Mesendoderm (in vitro differentiated cells): ENCODE results near the gene NKD1. TPM values are rescaled to one million over a fixed set of nuclear protein-coding genes. Genes with fewer than 3 reads are reported as not detected.

Experiments
- DNase-seq: peaks from one replicate; pipeline ENCODE4 v3.0.0; 2013
- H2AK5ac ChIP-seq: 2 replicates; pipeline ENCODE4 v1.6.1; 2013; ENCODE audit warnings: low read length, inconsistent platforms
- H2BK120ac ChIP-seq: 2 replicates; pipeline ENCODE4 v1.6.1; 2013; ENCODE audit warnings: low read depth, mild to moderate bottlenecking, low read length, moderate library complexity, mixed read lengths
- H2BK15ac ChIP-seq: replicated peaks from 2 replicates; pipeline ENCODE4 v1.6.1; 2013; ENCODE audit warnings: low read depth, mild to moderate bottlenecking, moderate library complexity
- H2BK5ac ChIP-seq: 2 replicates; pipeline ENCODE4 v1.6.1; 2013; ENCODE audit warnings: low read length, inconsistent platforms
- H3K18ac ChIP-seq: 2 replicates; pipeline ENCODE4 v1.6.1; 2013; ENCODE audit warnings: mild to moderate bottlenecking, low read length, mixed read lengths
- H3K23ac ChIP-seq: one replicate; pipeline ENCODE4 v1.6.1; 2013; ENCODE audit warnings: low read length
- H3K27ac ChIP-seq: 2 replicates; pipeline ENCODE4 v1.5.1; 2013; ENCODE audit warnings: low read depth, mild to moderate bottlenecking, inconsistent platforms, low read length, moderate library complexity
- H3K27me3 ChIP-seq: 2 replicates; pipeline ENCODE4 v1.6.1; 2013; ENCODE audit warnings: low read length, control low read depth, mild to moderate bottlenecking, inconsistent platforms; ENCODE audit not compliant: insufficient read depth, poor library complexity
- H3K36me3 ChIP-seq: 2 replicates; pipeline ENCODE4 v1.6.1; 2013; ENCODE audit warnings: low read length, inconsistent platforms; ENCODE audit not compliant: control insufficient read depth, insufficient read depth
- H3K4ac ChIP-seq: one replicate; pipeline ENCODE4 v1.6.1; 2013; ENCODE audit warnings: low read depth, mild to moderate bottlenecking, low read length, moderate library complexity
- H3K4me1 ChIP-seq: 2 replicates; pipeline ENCODE4 v1.6.1; 2013; ENCODE audit warnings: low read depth, low read length, inconsistent platforms; ENCODE audit not compliant: control insufficient read depth
- H3K4me2 ChIP-seq: 2 replicates; pipeline ENCODE4 v1.6.1; 2013; ENCODE audit warnings: low read length
- H3K4me3 ChIP-seq: 2 replicates; pipeline ENCODE4 v1.5.1; 2013; ENCODE audit warnings: mild to moderate bottlenecking, low read length
- H3K56ac ChIP-seq: one replicate; pipeline ENCODE4 v1.6.1; 2013; ENCODE audit warnings: low read length
- H3K79me1 ChIP-seq: 2 replicates; pipeline ENCODE4 v1.6.1; 2013; ENCODE audit warnings: low read length, inconsistent platforms
- H3K79me2 ChIP-seq: 2 replicates; pipeline ENCODE4 v1.6.1; 2013; ENCODE audit warnings: mild to moderate bottlenecking, low read length; ENCODE audit not compliant: control insufficient read depth, insufficient read depth
- H3K9ac ChIP-seq: 2 replicates; pipeline ENCODE4 v1.6.1; 2013; ENCODE audit warnings: low read length, inconsistent platforms
- H4K5ac ChIP-seq: one replicate; pipeline ENCODE4 v1.6.1; 2013; ENCODE audit warnings: low read length
- H4K8ac ChIP-seq: one replicate; pipeline ENCODE4 v1.6.1; 2013; ENCODE audit warnings: low read depth, mild to moderate bottlenecking, control low read depth, low read length, moderate library complexity
- WGBS: extraction: QIAGEN DNeasy Blood & Tissue Kit; methylation state at CpG from one replicate; pipeline ENCODE4 v1.1.7; 2013; ENCODE audit warnings: low lambda C conversion rate, missing lambda C conversion rate; ENCODE audit not compliant: insufficient coverage; ENCODE audit errors: extremely low coverage; 5-methylcytosine and 5-hydroxymethylcytosine counted together
- polyA plus RNA-seq, 2 experiments: library from polyadenylated mRNA; stranded (reverse); fragments of 200-250 nt; gene quantifications; one replicate each; pipeline ENCODE4 v1.2.3, GENCODE V29; 2013

Gene NKD1, protein sequence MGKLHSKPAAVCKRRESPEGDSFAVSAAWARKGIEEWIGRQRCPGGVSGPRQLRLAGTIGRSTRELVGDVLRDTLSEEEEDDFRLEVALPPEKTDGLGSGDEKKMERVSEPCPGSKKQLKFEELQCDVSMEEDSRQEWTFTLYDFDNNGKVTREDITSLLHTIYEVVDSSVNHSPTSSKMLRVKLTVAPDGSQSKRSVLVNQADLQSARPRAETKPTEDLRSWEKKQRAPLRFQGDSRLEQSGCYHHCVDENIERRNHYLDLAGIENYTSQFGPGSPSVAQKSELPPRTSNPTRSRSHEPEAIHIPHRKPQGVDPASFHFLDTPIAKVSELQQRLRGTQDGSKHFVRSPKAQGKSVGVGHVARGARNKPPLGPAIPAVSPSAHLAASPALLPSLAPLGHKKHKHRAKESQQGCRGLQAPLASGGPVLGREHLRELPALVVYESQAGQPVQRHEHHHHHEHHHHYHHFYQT
- polyA plus RNA-seq (2013, experiment 1 of 2) = 8.8 TPM
- polyA plus RNA-seq (2013, experiment 2 of 2) = 7.9 TPM

DNA sequence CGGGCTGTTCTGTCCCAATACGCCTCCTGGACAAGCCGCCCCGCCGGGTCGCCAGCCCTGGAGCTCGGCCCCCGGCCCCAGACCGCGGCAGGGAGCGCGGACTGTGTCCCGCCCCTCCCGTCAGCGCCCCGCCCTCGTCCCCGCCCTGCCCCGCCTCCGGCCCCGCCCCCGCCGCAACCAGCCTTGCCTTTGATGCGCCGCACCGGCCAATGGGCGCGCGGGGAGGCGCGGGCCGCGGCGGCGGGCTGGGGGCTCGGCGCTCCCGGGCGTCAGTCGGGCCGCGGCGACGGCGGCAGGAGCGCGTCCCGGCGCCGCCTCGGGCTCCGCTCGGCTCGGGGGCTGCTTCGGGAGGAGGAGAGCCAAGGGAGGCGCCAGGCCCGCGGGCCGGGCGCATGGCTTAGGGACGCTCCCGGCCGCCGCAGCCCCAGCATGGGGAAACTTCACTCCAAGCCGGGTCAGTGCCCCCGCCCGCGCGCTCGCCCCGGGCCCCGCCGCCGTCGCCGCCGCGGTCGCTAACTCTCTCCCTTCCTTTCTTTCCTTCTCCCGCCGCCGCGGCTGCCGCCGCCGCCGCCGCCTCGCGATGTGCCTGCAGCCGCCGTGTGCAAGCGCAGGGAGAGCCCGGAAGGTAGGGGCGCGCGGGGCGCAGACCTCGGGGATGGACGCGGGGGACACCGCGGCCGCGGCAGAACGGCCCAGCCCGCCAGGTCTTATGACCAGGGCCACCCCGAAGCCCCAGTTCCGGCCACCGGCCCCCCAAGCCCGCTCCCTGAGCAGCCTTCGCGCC, at the start of gene NKD1:
Gene NKD1, plus strand, starts transcription at position 272 of the 784 bp plus-strand sequence. Its CDS starts 158 bp downstream, at position 430.
- Histone ChIP-seq H2BK15ac (no peak within 1 kb of the TSS), H3K18ac (peak within 1 kb of the TSS; percentile 88), H3K4me1 (peaks cover 17% of the 10 kb centered on the region), H3K4ac (peak within 1 kb of the TSS; percentile 8), H2BK5ac (no peak within 1 kb of the TSS), H3K79me2 (peaks cover 18% of the 10 kb centered on the region), H2BK120ac (peak within 1 kb of the TSS; percentile 95), H3K9ac (peak within 1 kb of the TSS; percentile 83), H3K79me1 (peaks cover 3% of the 10 kb centered on the region), H3K36me3 (no peaks in the 10 kb centered on the region), H4K8ac (no peak within 1 kb of the TSS), H3K23ac (no peak within 1 kb of the TSS), H4K5ac (no peak within 1 kb of the TSS), H2AK5ac (no peak within 1 kb of the TSS), H3K4me2 (peak within 1 kb of the TSS; percentile 80), H3K27me3 (no peaks in the 10 kb centered on the region), H3K56ac (peak within 1 kb of the TSS; percentile 91), H3K4me3 (peak within 1 kb of the TSS; percentile 67), H3K27ac (peak within 1 kb of the TSS; percentile 81)
- no CpG with 5 or more reads among the region's 113 CpGs for WGBS
- peak; percentile 87 for DNase-seq

DNA sequence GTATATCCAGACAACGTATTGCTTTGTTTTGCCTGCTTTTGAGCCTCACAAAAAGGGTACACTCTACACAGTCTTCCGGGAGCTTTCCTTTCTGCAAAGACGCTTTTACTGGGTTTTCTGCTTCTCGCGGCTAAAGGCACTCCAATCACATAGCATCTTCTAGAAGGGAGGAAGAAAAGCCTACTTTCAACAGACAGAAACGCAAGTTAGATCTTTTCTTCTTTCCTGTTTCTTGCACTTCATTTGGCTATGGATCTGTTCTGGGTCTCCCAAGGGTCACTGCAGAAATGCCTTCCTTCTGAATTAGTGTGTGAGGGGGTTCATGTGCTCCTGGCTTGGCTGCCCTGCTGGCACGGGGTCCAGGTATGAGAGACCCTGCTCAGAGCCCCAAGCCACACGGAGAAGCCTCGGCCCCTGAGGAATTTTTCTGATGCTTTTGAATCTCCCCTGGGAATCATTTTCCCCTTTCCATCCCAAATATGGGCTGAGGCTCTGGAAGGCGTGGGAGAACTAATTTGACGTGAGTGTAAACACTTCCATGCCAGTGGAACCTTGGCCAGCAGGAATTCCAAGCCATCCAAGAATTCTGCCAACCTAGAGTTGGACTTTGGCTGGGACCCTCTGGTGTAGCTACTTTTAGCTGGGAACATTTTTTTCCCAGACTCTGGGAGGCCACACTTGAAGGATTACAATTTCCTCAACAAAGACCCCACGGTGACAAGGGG, 49.6 kb upstream of the NKD1 start:
- no peak overlapping the region for H3K18ac ChIP-seq
- no CpG with 5 or more reads among the region's 12 CpGs for WGBS
- no peak for DNase-seq

GRCh38 chr16:50499254-50499653, 48.9 kb upstream of the NKD1 start:
- Histone ChIP-seq H3K9ac (no peak overlapping the region), H3K4ac (no peak overlapping the region), H3K18ac (no peak overlapping the region), H3K4me1 (no peaks in the 10 kb centered on the region), H3K79me2 (no peaks in the 10 kb centered on the region), H2BK5ac (no peak overlapping the region), H3K4me2 (no peak overlapping the region), H3K27ac (no peak overlapping the region), H3K4me3 (no peak overlapping the region), H4K5ac (no peak overlapping the region), H3K56ac (no peak overlapping the region), H3K36me3 (no peaks in the 10 kb centered on the region), H2BK15ac (no peak overlapping the region), H2AK5ac (no peak overlapping the region), H3K23ac (no peak overlapping the region), H3K79me1 (no peaks in the 10 kb centered on the region), H3K27me3 (no peaks in the 10 kb centered on the region), H4K8ac (no peak overlapping the region), H2BK120ac (no peak overlapping the region)
- no CpG with 5 or more reads among the region's 2 CpGs for WGBS
- DNase-seq = no peak

More for the DNA sequence above, 49.6 kb upstream of the NKD1 start:
- Histone ChIP-seq H3K27ac (no peak overlapping the region), H3K4me2 (no peak overlapping the region), H4K5ac (no peak overlapping the region), H3K79me1 (no peaks in the 10 kb centered on the region), H3K4ac (no peak overlapping the region), H2BK5ac (no peak overlapping the region), H3K4me1 (no peaks in the 10 kb centered on the region), H3K27me3 (no peaks in the 10 kb centered on the region), H3K4me3 (no peak overlapping the region), H4K8ac (no peak overlapping the region), H3K79me2 (no peaks in the 10 kb centered on the region), H3K9ac (no peak overlapping the region), H3K23ac (no peak overlapping the region), H3K36me3 (no peaks in the 10 kb centered on the region), H2AK5ac (no peak overlapping the region), H3K56ac (no peak overlapping the region), H2BK120ac (no peak overlapping the region), H2BK15ac (no peak overlapping the region)

GRCh38 chr16:50500171-50500874, 47.9 kb upstream of the NKD1 start:
- Histone ChIP-seq H2BK120ac (no peak overlapping the region), H3K79me2 (no peaks in the 10 kb centered on the region), H3K36me3 (no peaks in the 10 kb centered on the region), H3K27me3 (no peaks in the 10 kb centered on the region), H2BK5ac (no peak overlapping the region), H4K5ac (no peak overlapping the region), H3K18ac (no peak overlapping the region), H3K4ac (no peak overlapping the region), H3K27ac (no peak overlapping the region), H3K4me2 (no peak overlapping the region), H3K4me3 (no peak overlapping the region), H2BK15ac (no peak overlapping the region), H3K9ac (no peak overlapping the region), H3K23ac (no peak overlapping the region), H3K4me1 (no peaks in the 10 kb centered on the region), H4K8ac (no peak overlapping the region), H3K56ac (no peak overlapping the region), H2AK5ac (no peak overlapping the region), H3K79me1 (no peaks in the 10 kb centered on the region)
- WGBS = no CpG with 5 or more reads among the region's 7 CpGs
- DNase-seq = no peak

GRCh38 chr16:50501251-50501650, 46.9 kb upstream of the NKD1 start:
- no peak overlapping the region for H3K4me3 ChIP-seq
- H3K9ac ChIP-seq = no peak overlapping the region
- no peak overlapping the region for H3K4ac ChIP-seq
- no peak for DNase-seq
- H3K4me2 ChIP-seq = no peak overlapping the region
- H3K27me3 ChIP-seq = no peaks in the 10 kb centered on the region
- no peak overlapping the region for H3K18ac ChIP-seq
- H4K8ac ChIP-seq = no peak overlapping the region
- no peaks in the 10 kb centered on the region for H3K79me1 ChIP-seq
- no peak overlapping the region for H3K27ac ChIP-seq
- H4K5ac ChIP-seq = no peak overlapping the region
- no peak overlapping the region for H2BK5ac ChIP-seq
- H3K23ac ChIP-seq = no peak overlapping the region
- no peak overlapping the region for H2BK15ac ChIP-seq
- H3K36me3 ChIP-seq = no peaks in the 10 kb centered on the region
- no peak overlapping the region for H2BK120ac ChIP-seq
- no peak overlapping the region for H2AK5ac ChIP-seq
- no peaks in the 10 kb centered on the region for H3K79me2 ChIP-seq
- H3K4me1 ChIP-seq = no peaks in the 10 kb centered on the region
- no peak overlapping the region for H3K56ac ChIP-seq
- WGBS = no CpG with 5 or more reads among the region's 2 CpGs
